Osteoblast (primary cell): ENCODE measurements around the gene TLNRD1. TPM values are rescaled to one million over a fixed set of nuclear protein-coding genes. Genes with fewer than 3 reads are reported as not detected.

Experiments
- DNase-seq: peaks from one replicate; pipeline ENCODE4 v3.0.0; 2011; ENCODE audit warnings: low spot score, mixed read lengths; ENCODE audit not compliant: insufficient read length; ENCODE audit errors: missing footprints
- H2AFZ ChIP-seq: 2 replicates; pipeline ENCODE4 v1.6.0; 2011; ENCODE audit warnings: mild to moderate bottlenecking, low read length
- H3K27ac ChIP-seq: 2 replicates; pipeline ENCODE4 v1.5.1; 2011; ENCODE audit warnings: mild to moderate bottlenecking, low read depth, low read length, moderate library complexity
- H3K27me3 ChIP-seq: 2 replicates; pipeline ENCODE4 v1.6.0; 2012; ENCODE audit warnings: mild to moderate bottlenecking, control low read depth, inconsistent platforms, low read length, moderate library complexity; ENCODE audit not compliant: insufficient read depth
- H3K36me3 ChIP-seq: 2 replicates; pipeline ENCODE4 v1.5.1; 2011; ENCODE audit warnings: mild to moderate bottlenecking, low read length, control low read depth, moderate library complexity; ENCODE audit not compliant: insufficient read depth
- H3K4me1 ChIP-seq: 2 replicates; pipeline ENCODE4 v1.5.1; 2011; ENCODE audit warnings: mild to moderate bottlenecking, low read length, control low read depth, moderate library complexity; ENCODE audit not compliant: insufficient read depth
- H3K4me2 ChIP-seq: 2 replicates; pipeline ENCODE4 v1.6.0; 2011; ENCODE audit warnings: mild to moderate bottlenecking, low read length; ENCODE audit not compliant: insufficient read depth
- H3K4me3 ChIP-seq: fragments of 200-600 bp; sonication (generic); 3 replicates; pipeline ENCODE4 v1.5.1; 2012; ENCODE audit warnings: mild to moderate bottlenecking, low read length, inconsistent platforms; ENCODE audit not compliant: insufficient read depth
- H3K79me2 ChIP-seq: 2 replicates; pipeline ENCODE4 v1.6.0; 2012; ENCODE audit warnings: mild to moderate bottlenecking, low read length, control low read depth, inconsistent platforms; ENCODE audit not compliant: insufficient read depth
- H3K9me3 ChIP-seq: 2 replicates; pipeline ENCODE4 v1.5.1; 2011; ENCODE audit warnings: low read depth, low read length, control low read depth
- H4K20me1 ChIP-seq: 2 replicates; pipeline ENCODE4 v1.6.0; 2012; ENCODE audit warnings: mild to moderate bottlenecking, low read length, control low read depth; ENCODE audit not compliant: insufficient read depth
- CTCF ChIP-seq: IDR thresholded peaks from 2 replicates; pipeline ENCODE4 v1.5.1; 2011; ENCODE audit warnings: mild to moderate bottlenecking, low read depth, low read length, moderate library complexity; ENCODE audit errors: extremely low read depth
- total RNA-seq: library from RNA; depleted of rRNA; stranded (reverse); fragments of >200 nt; gene quantifications from 2 replicates; pipeline ENCODE4 v1.2.3, GENCODE V29; 2012

Gene TLNRD1
- total RNA-seq, 1 donor, result 7.6 TPM

- Histone ChIP-seq H4K20me1 (peaks cover 24% of the 10 kb centered on the region), H3K79me2 (peaks cover 58% of the 10 kb centered on the region)
Measured at GRCh38 chr15:80988148-80988796, 12.5 kb upstream of the TLNRD1 start.

GRCh38 chr15:80989081-80989517, 11.6 kb upstream of the TLNRD1 start:
- Histone ChIP-seq H3K4me1 (peaks cover 31% of the 10 kb centered on the region), H3K79me2 (peaks cover 53% of the 10 kb centered on the region), H4K20me1 (peaks cover 24% of the 10 kb centered on the region), H3K27me3 (no peaks in the 10 kb centered on the region), H3K4me3 (peak overlapping the region; percentile 92), H3K4me2 (peak overlapping the region; percentile 98), H3K27ac (peak overlapping the region; percentile 68), H3K36me3 (no peaks in the 10 kb centered on the region), H2AFZ (peak overlapping the region; percentile 90), H3K9me3 (no peaks in the 10 kb centered on the region)
- no peak for TF ChIP-seq CTCF
- no peak for DNase-seq

More at GRCh38 chr15:80988148-80988796, 12.5 kb upstream of the TLNRD1 start:
- TF ChIP-seq CTCF, result no peak
- no peaks in the 10 kb centered on the region for H3K36me3 ChIP-seq
- H3K4me1 ChIP-seq, result peaks cover 31% of the 10 kb centered on the region
- H3K4me2 ChIP-seq, result peak overlapping the region; percentile 98
- no peak overlapping the region for H2AFZ ChIP-seq
- DNase-seq, result no peak
- no peaks in the 10 kb centered on the region for H3K9me3 ChIP-seq
- H3K4me3 ChIP-seq, result peak overlapping the region; percentile 92
- no peaks in the 10 kb centered on the region for H3K27me3 ChIP-seq
- H3K27ac ChIP-seq, result peak overlapping the region; percentile 68

GRCh38 chr15:80989518-80990478, 10.9 kb upstream of the TLNRD1 start, which contains the start of gene MESD:
Gene MESD (minus strand): TSS chr15:80989819. CDS start chr15:80989791, 28 bp downstream.
- peaks cover 47% of the 10 kb centered on the region for H3K79me2 ChIP-seq
- peaks cover 31% of the 10 kb centered on the region for H3K4me1 ChIP-seq
- H3K27me3 ChIP-seq, result no peaks in the 10 kb centered on the region
- peak within 1 kb of the TSS; percentile 98 for H3K4me2 ChIP-seq
- H3K4me3 ChIP-seq, result peak within 1 kb of the TSS; percentile 92
- H3K27ac ChIP-seq, result peak within 1 kb of the TSS; percentile 91
- H3K9me3 ChIP-seq, result no peaks in the 10 kb centered on the region
- no peak for TF ChIP-seq CTCF
- H4K20me1 ChIP-seq, result peaks cover 24% of the 10 kb centered on the region
- DNase-seq, result peak; percentile 97
- no peaks in the 10 kb centered on the region for H3K36me3 ChIP-seq
- peak within 1 kb of the TSS; percentile 91 for H2AFZ ChIP-seq
